HepG2 (cell line): Measurements from ENCODE around the gene TIMM44. TPM values are rescaled to one million over a fixed set of nuclear protein-coding genes. Genes with fewer than 3 reads are reported as not detected.
A peak's percentile ranks its signal among the peaks of the same experiment; 100 is the strongest.

ENCODE experiments used
- ATAC-seq: fragments of 200-7000 bp; cut with Tn5 transposase; 3 replicates; pipeline ENCODE4 v1.9.1; 2020; ENCODE audit warnings: mild to moderate bottlenecking, moderate library complexity
- BruUV-seq: library from RNA; stranded (reverse); fragments of 400-500 nt; replicated peaks from 2 replicates; lab custom pipeline; 2021; lab: Mats Ljungman, UMichigan
- CTCF ChIA-PET: fragments of 300-600 bp; formaldehyde crosslinking; extraction: SDS; loops from one replicate; lab custom pipeline; 2021; ENCODE audit warnings: low total read pairs, inconsistent platforms, low intra/inter-chr PET ratio; lab: Yijun Ruan, JAX
- POLR2A ChIA-PET: fragments of 350-600 bp; sonication (Branson Sonifier 250); formaldehyde crosslinking; loops from one replicate; lab custom pipeline; 2020; ENCODE audit warnings: antibody characterized with exemption, inconsistent platforms; lab: Yijun Ruan, JAX
- DNase-seq: peaks from one replicate; pipeline ENCODE4 v3.0.0-alpha.2; 2015; ENCODE audit warnings: low spot score
- FAIRE-seq: peaks from 3 replicates; lab custom pipeline; 2011; peaks lifted over from hg19 to GRCh38; lab: Jason Lieb, UNC
- H2AFZ ChIP-seq: one replicate; pipeline ENCODE4 v1.6.1; 2011; ENCODE audit warnings: low read length, inconsistent platforms
- H3K27ac ChIP-seq: fragments of 300-600 bp; 3 replicates; pipeline ENCODE4 v1.8.0; 2011; ENCODE audit warnings: mixed run types, mild to moderate bottlenecking, mixed read lengths, low read length, inconsistent platforms; ENCODE audit not compliant: insufficient read depth; ENCODE audit errors: extremely low read length
- H3K27me3 ChIP-seq, 2 experiments: fragments of 200-600 bp in 1 of 2; 2 replicates in 1 of 2; 3 replicates in 1 of 2; pipeline versions ENCODE4 v1.6.0 to v1.8.0; 2011; ENCODE audit warnings: low read length in 2 of 2, mild to moderate bottlenecking in 2 of 2, moderate library complexity in 2 of 2, inconsistent platforms in 1 of 2; ENCODE audit not compliant: insufficient read depth in 2 of 2, control insufficient read depth in 1 of 2
- H3K36me3 ChIP-seq, 2 experiments: fragments of 200-600 bp in 1 of 2; replicated peaks in 1 of 2; 2 replicates in 1 of 2; 3 replicates in 1 of 2; pipeline versions ENCODE4 v1.5.1 to v1.8.0; 2011; ENCODE audit warnings: low read length in 2 of 2, inconsistent platforms in 1 of 2; ENCODE audit not compliant: insufficient read depth in 2 of 2, control insufficient read depth in 1 of 2
- H3K4me1 ChIP-seq: 2 replicates; pipeline ENCODE4 v1.5.1; 2012; ENCODE audit warnings: low read length, inconsistent platforms; ENCODE audit not compliant: insufficient read depth
- H3K4me2 ChIP-seq: 2 replicates; pipeline ENCODE4 v1.6.0; 2011; ENCODE audit warnings: low read depth, low read length, inconsistent platforms
- H3K4me3 ChIP-seq, 3 experiments: fragments of 200-600 bp in 1 of 3; sonication (generic), shearing (Covaris generic) in 1 of 3; replicated peaks in 1 of 3; 2 replicates each; pipeline ENCODE4 v1.5.1; 2011 to 2016; ENCODE audit warnings: low read length in 3 of 3, inconsistent platforms in 2 of 3, low read depth in 2 of 3, mild to moderate bottlenecking in 2 of 3, control low read depth in 1 of 3, mixed read lengths in 1 of 3; ENCODE audit not compliant: insufficient read depth in 1 of 3
- H3K79me2 ChIP-seq: one replicate; pipeline ENCODE4 v1.6.1; 2011; ENCODE audit warnings: low read length, inconsistent platforms; ENCODE audit not compliant: insufficient read depth
- H3K9ac ChIP-seq: 2 replicates; pipeline ENCODE4 v1.6.0; 2011; ENCODE audit warnings: mild to moderate bottlenecking, low read depth, low read length, inconsistent platforms; ENCODE audit not compliant: insufficient read depth
- H3K9me3 ChIP-seq: 2 replicates; pipeline ENCODE4 v1.5.1; 2012; ENCODE audit warnings: mild to moderate bottlenecking, low read length
- H4K20me1 ChIP-seq: 2 replicates; pipeline ENCODE4 v1.6.0; 2011; ENCODE audit warnings: inconsistent platforms, mild to moderate bottlenecking, low read length, moderate library complexity; ENCODE audit not compliant: insufficient read depth
- AGO2 ChIP-seq: fragments of 200-400 bp; formaldehyde crosslinking; optimal IDR thresholded peaks from 2 replicates; pipeline ENCODE3; 2017; ENCODE audit warnings: mild to moderate bottlenecking, low read depth, low read length, moderate library complexity
- BRF2 ChIP-seq: sonication (generic); formaldehyde crosslinking; IDR thresholded peaks from 2 replicates; pipeline ENCODE4 v1.8.1; 2022; ENCODE audit warnings: mild to moderate bottlenecking, missing genetic modification reagents
- KLF13 ChIP-seq: sonication (generic); formaldehyde crosslinking; IDR thresholded peaks from 2 replicates; pipeline ENCODE4 v1.4.0; 2020; ENCODE audit warnings: mild to moderate bottlenecking, missing genetic modification reagents
- PITX1 ChIP-seq: sonication (generic); formaldehyde crosslinking; IDR thresholded peaks from 2 replicates; pipeline ENCODE4 v1.5.1; 2020; ENCODE audit warnings: mild to moderate bottlenecking, missing genetic modification reagents
- PRDM4 ChIP-seq: sonication (generic); formaldehyde crosslinking; IDR thresholded peaks from 2 replicates; pipeline ENCODE4 v1.9.0; 2021; ENCODE audit warnings: missing genetic modification reagents, borderline replicate concordance
- RBM22 ChIP-seq: fragments of 200-400 bp; formaldehyde crosslinking; optimal IDR thresholded peaks from 2 replicates; pipeline ENCODE3; 2017; ENCODE audit warnings: mild to moderate bottlenecking, low read length, moderate library complexity
- TEAD2 ChIP-seq: sonication (generic); formaldehyde crosslinking; IDR thresholded peaks from 2 replicates; pipeline ENCODE4 v1.9.0; 2021; ENCODE audit warnings: missing genetic modification reagents
- ZNF274 ChIP-seq: sonication (generic); formaldehyde crosslinking; IDR thresholded peaks from 2 replicates; pipeline ENCODE4 v1.5.1; 2020; ENCODE audit warnings: mild to moderate bottlenecking, missing genetic modification reagents
- ZNF577 ChIP-seq: sonication (generic); formaldehyde crosslinking; IDR thresholded peaks from 2 replicates; pipeline ENCODE4 v1.4.0; 2020; ENCODE audit warnings: mild to moderate bottlenecking, low read depth, missing genetic modification reagents, borderline replicate concordance
- ZNF619 ChIP-seq: sonication (generic); formaldehyde crosslinking; IDR thresholded peaks from 2 replicates; pipeline ENCODE4 v1.4.0; 2020; ENCODE audit warnings: mild to moderate bottlenecking, missing genetic modification reagents
- ZNF652 ChIP-seq: IDR thresholded peaks from 2 replicates; pipeline ENCODE4 v1.6.1; 2016; ENCODE audit warnings: low read depth, borderline replicate concordance
- ZNF891 ChIP-seq: sonication (generic); formaldehyde crosslinking; IDR thresholded peaks from 2 replicates; pipeline ENCODE4 v1.5.0; 2020; ENCODE audit warnings: mild to moderate bottlenecking, missing genetic modification reagents
- WGBS: methylation state at CpG from one replicate; pipeline ENCODE4 v1.1.6; 2017; ENCODE audit warnings: low lambda C conversion rate; 5-methylcytosine and 5-hydroxymethylcytosine counted together
- in situ Hi-C: cut with HindIII; loops from 2 replicates; pipeline ENCODE4 v1.10.0; 2017; ENCODE audit warnings: low pct_unique_long_range_greater_than_20kb; ENCODE audit not compliant: extremely low pct_ligation_motif_present
- intact Hi-C: fragments of 100-400 bp; cut with micrococcal nuclease; formaldehyde crosslinking; loops from one replicate; pipeline ENCODE4 v1.10.0; 2022; ENCODE audit not compliant: unreplicated experiment
- polyA plus RNA-seq, 8 experiments: library from polyadenylated mRNA; depleted of rRNA in 3 of 8; stranded (reverse) in 7 of 8; unstranded in 1 of 8; fragments of >200 nt; fragmentation: Illumina TruSeq in 4 of 8; extraction: Trizol in 4 of 8; gene quantifications; 2 replicates each; pipeline versions ENCODE4 v1.2.1 to v1.2.3, GENCODE V29; 2011 to 2016; ENCODE audit warnings: low read depth in 4 of 8, missing spikeins in 1 of 8, mixed read lengths in 1 of 8; ENCODE audit not compliant: insufficient read depth in 1 of 8
- total RNA-seq, 5 experiments: library from RNA; depleted of rRNA; stranded (reverse); fragments of >200 nt; fragmentation: Illumina TruSeq; extraction: Trizol; gene quantifications; 2 replicates each; pipeline ENCODE4 v1.2.3, GENCODE V29; 2016; ENCODE audit warnings: low read depth in 1 of 5
- TF ChIP-seq, protein P1 (sequence below): sonication (generic); formaldehyde crosslinking; IDR thresholded peaks from 2 replicates; pipeline ENCODE4 v1.4.0; 2020; ENCODE audit warnings: missing genetic modification reagents, borderline replicate concordance

TIMM44 gene
- total and polyA plus RNA-seq, 2 of the 13 experiments (the other 11 are each of a cell fraction or from before 2014, with no cell fraction given) = 42.9 to 72.6 TPM

DNA sequence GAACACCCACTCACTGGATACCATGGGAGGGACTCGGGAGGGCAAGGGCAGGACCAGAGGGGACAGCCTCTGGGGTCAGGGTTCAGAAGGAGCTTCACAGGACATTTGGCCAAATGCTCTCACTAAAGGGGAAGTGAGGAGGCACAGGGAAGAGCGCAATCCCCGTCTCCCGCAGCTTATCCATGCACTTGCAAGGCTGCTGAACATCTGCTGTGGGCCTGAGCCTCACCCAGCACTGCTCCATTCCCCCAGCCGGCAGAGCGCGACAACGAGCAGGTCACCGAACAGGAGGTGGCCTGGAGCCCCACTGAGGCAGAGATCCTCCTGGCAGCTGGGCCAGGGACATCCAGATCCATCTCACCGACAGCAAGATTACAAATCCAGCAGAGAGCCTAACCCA is 38.6 kb upstream of the TIMM44 start (continued):
- no peak for TF ChIP-seq PRDM4 (CRISPR knock-in tag)
- no peak for TF ChIP-seq ZNF619 (CRISPR knock-in tag)
- no peak for TF ChIP-seq PITX1 (CRISPR knock-in tag)
- no peak for TF ChIP-seq BRF2
- no peak for TF ChIP-seq ZNF274
- TF ChIP-seq KLF13 = no peak
- no peak for TF ChIP-seq ZNF652 (CRISPR knock-in tag)
- TF ChIP-seq ZNF891 (CRISPR knock-in tag) = no peak
- no peak for TF ChIP-seq ZNF577

- peaks cover 4% of the 10 kb centered on the region for H3K79me2 ChIP-seq
- no peak overlapping the region for H3K9ac ChIP-seq
- no peak overlapping the region for H2AFZ ChIP-seq
- BruUV-seq = no TSS peak
- no peaks in the 10 kb centered on the region for H3K4me1 ChIP-seq
- in situ Hi-C loops (no loop called here), intact Hi-C loops (no loop called here)
- DNase-seq (no peak), ATAC-seq (no peak)
- POLR2A ChIA-PET = no interaction called here
- CTCF ChIA-PET = no interaction called here
- 97% methylated on average over 7 of the region's 7 CpGs for WGBS
- no peaks in the 10 kb centered on the region for H3K9me3 ChIP-seq
- H3K36me3 ChIP-seq = peaks cover 46 to 93% of the 10 kb centered on the region in 2 experiments
- H3K4me3 ChIP-seq = no peak overlapping the region
- TF ChIP-seq AGO2 = peak; percentile 23
- TF ChIP-seq, protein P1, sequence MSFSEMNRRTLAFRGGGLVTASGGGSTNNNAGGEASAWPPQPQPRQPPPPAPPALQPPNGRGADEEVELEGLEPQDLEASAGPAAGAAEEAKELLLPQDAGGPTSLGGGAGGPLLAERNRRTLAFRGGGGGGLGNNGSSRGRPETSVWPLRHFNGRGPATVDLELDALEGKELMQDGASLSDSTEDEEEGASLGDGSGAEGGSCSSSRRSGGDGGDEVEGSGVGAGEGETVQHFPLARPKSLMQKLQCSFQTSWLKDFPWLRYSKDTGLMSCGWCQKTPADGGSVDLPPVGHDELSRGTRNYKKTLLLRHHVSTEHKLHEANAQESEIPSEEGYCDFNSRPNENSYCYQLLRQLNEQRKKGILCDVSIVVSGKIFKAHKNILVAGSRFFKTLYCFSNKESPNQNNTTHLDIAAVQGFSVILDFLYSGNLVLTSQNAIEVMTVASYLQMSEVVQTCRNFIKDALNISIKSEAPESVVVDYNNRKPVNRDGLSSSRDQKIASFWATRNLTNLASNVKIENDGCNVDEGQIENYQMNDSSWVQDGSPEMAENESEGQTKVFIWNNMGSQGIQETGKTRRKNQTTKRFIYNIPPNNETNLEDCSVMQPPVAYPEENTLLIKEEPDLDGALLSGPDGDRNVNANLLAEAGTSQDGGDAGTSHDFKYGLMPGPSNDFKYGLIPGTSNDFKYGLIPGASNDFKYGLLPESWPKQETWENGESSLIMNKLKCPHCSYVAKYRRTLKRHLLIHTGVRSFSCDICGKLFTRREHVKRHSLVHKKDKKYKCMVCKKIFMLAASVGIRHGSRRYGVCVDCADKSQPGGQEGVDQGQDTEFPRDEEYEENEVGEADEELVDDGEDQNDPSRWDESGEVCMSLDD (CRISPR knock-in tag) = no peak
- TF ChIP-seq RBM22 = peak; percentile 67
- TF ChIP-seq TEAD2 (CRISPR knock-in tag) = no peak
- TF ChIP-seq, all 625 proteins: peak for 2
- H4K20me1 ChIP-seq = peaks cover 8% of the 10 kb centered on the region; the same call in 1 of the 2 replicates
- no peak for FAIRE-seq
- H3K4me2 ChIP-seq = no peak overlapping the region
- no peaks in the 10 kb centered on the region for H3K27me3 ChIP-seq
- no peak overlapping the region for H3K27ac ChIP-seq
These were observed 38.2 kb upstream of the TIMM44 start for GRCh38 chr19:7981661-7982060.
